Chondrocyte (in vitro differentiated cells): Measurements from ENCODE around the gene CNOT10. TPM values are rescaled to one million over a fixed set of nuclear protein-coding genes. Genes with fewer than 3 reads are reported as not detected.

Experiments used
- DNase-seq: peaks from one replicate; pipeline ENCODE4 v3.0.0; 2021; ENCODE audit warnings: mixed read lengths, low spot score
- H3K27ac Mint-ChIP-seq: one replicate; pipeline ENCODE4 v1.8.0; 2021; ENCODE audit warnings: mild to moderate bottlenecking, moderate library complexity, mixed read lengths; ENCODE audit not compliant: unreplicated experiment
- H3K27me3 Mint-ChIP-seq: 2 replicates; pipeline ENCODE4 v1.8.0; 2021; ENCODE audit warnings: low read depth, mixed read lengths
- H3K36me3 Mint-ChIP-seq: 2 replicates; pipeline ENCODE4 v1.8.0; 2021; ENCODE audit warnings: low read depth, mixed read lengths
- H3K4me1 Mint-ChIP-seq: 2 replicates; pipeline ENCODE4 v1.8.0; 2021; ENCODE audit warnings: low read depth, mild to moderate bottlenecking, mixed read lengths
- H3K4me3 Mint-ChIP-seq: one replicate; pipeline ENCODE4 v1.8.0; 2021; ENCODE audit warnings: mild to moderate bottlenecking, moderate library complexity, mixed read lengths; ENCODE audit not compliant: unreplicated experiment
- H3K9me3 Mint-ChIP-seq: 2 replicates; pipeline ENCODE4 v1.8.0; 2021; ENCODE audit warnings: low read depth, mixed read lengths
- CTCF ChIP-seq: fragments of 200-600 bp; sonication (generic); IDR thresholded peaks from 2 replicates; pipeline ENCODE4 v1.5.0; 2021; ENCODE audit warnings: antibody characterized with exemption, mild to moderate bottlenecking, moderate library complexity
- total RNA-seq: library from RNA; stranded (reverse); gene quantifications from 3 replicates; pipeline ENCODE4 v1.2.1, GENCODE V29; 2021

The CNOT10 gene
- total RNA-seq, 1 donor from 2014 or later = 49.1 TPM

- H3K27ac Mint-ChIP-seq = no peak overlapping the region
- peaks cover 5% of the 10 kb centered on the region for H3K36me3 Mint-ChIP-seq
- H3K4me3 Mint-ChIP-seq = no peak overlapping the region
- peaks cover 22% of the 10 kb centered on the region for H3K27me3 Mint-ChIP-seq
- TF ChIP-seq CTCF = no peak
- peaks cover 18% of the 10 kb centered on the region for H3K4me1 Mint-ChIP-seq
- DNase-seq = no peak
- peaks cover 6% of the 10 kb centered on the region for H3K9me3 Mint-ChIP-seq
These were observed 129.4 kb downstream of the CNOT10 start for GRCh38 chr3:32814361-32814760.

GRCh38 chr3:32815841-32816438 lies 131.0 kb downstream of the CNOT10 start:
- Mint-ChIP-seq H3K4me3 (peak overlapping the region; percentile 36), H3K9me3 (peaks cover 6% of the 10 kb centered on the region), H3K4me1 (peaks cover 18% of the 10 kb centered on the region), H3K36me3 (peaks cover 5% of the 10 kb centered on the region), H3K27ac (no peak overlapping the region), H3K27me3 (peaks cover 37% of the 10 kb centered on the region)
- DNase-seq = peak; percentile 38
- TF ChIP-seq CTCF = no peak

GRCh38 chr3:32816439-32817256 lies 131.7 kb downstream of the CNOT10 start:
- peak; percentile 75 for DNase-seq

GRCh38 chr3:32817257-32817557 lies 132.2 kb downstream of the CNOT10 start:
- Mint-ChIP-seq H3K4me1 (peaks cover 20% of the 10 kb centered on the region), H3K36me3 (peaks cover 5% of the 10 kb centered on the region), H3K27ac (no peak overlapping the region), H3K9me3 (peaks cover 6% of the 10 kb centered on the region), H3K27me3 (peaks cover 46% of the 10 kb centered on the region), H3K4me3 (peak overlapping the region; percentile 82)
- TF ChIP-seq CTCF = no peak
- peak; percentile 50 for DNase-seq

More at GRCh38 chr3:32816439-32817256, 131.7 kb downstream of the CNOT10 start:
- Mint-ChIP-seq H3K27ac (no peak overlapping the region), H3K4me1 (peaks cover 18% of the 10 kb centered on the region), H3K36me3 (peaks cover 5% of the 10 kb centered on the region), H3K4me3 (peak overlapping the region; percentile 82), H3K9me3 (peaks cover 6% of the 10 kb centered on the region), H3K27me3 (peaks cover 42% of the 10 kb centered on the region)
- TF ChIP-seq CTCF = no peak

GRCh38 chr3:32817558-32818228 lies 132.7 kb downstream of the CNOT10 start, which contains the start of gene TRIM71:
Gene TRIM71 (plus strand): TSS chr3:32817997. CDS start chr3:32818081, 84 bp downstream.
- Mint-ChIP-seq H3K4me1 (peaks cover 20% of the 10 kb centered on the region), H3K27ac (no peak within 1 kb of the TSS), H3K9me3 (peaks cover 6% of the 10 kb centered on the region), H3K4me3 (peak within 1 kb of the TSS; percentile 82), H3K27me3 (peaks cover 49% of the 10 kb centered on the region), H3K36me3 (peaks cover 5% of the 10 kb centered on the region)
- no peak for TF ChIP-seq CTCF
- DNase-seq = peak; percentile 61
